ENCODE data around the gene PTOV1. TPM values are rescaled to one million over a fixed set of nuclear protein-coding genes. Genes with fewer than 3 reads are reported as not detected.

PTOV1 gene
- total and polyA plus RNA-seq, 4 donors: 38.0 to 52.3 (median 41.3) TPM

DNA sequence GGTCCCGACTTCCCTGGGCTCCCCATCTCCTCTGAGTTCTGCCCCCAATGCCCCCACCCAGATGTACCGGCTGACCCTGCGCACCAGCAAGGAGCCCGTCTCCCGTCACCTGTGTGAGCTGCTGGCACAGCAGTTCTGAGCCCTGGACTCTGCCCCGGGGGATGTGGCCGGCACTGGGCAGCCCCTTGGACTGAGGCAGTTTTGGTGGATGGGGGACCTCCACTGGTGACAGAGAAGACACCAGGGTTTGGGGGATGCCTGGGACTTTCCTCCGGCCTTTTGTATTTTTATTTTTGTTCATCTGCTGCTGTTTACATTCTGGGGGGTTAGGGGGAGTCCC, 44.4 kb upstream of the PTOV1 start:
- H3K36me3 ChIP-seq (ENCODE audit: control insufficient read depth in 4 of 4, insufficient read depth in 3 of 4, low read depth in 1 of 4, low read length in 3 of 4): peaks cover 10 to 39% (median 17%) of the 10 kb centered on the region in 4 donors
- peak; percentile 56 for DNase-seq (ENCODE audit: low spot score)
- TF ChIP-seq, protein P1, sequence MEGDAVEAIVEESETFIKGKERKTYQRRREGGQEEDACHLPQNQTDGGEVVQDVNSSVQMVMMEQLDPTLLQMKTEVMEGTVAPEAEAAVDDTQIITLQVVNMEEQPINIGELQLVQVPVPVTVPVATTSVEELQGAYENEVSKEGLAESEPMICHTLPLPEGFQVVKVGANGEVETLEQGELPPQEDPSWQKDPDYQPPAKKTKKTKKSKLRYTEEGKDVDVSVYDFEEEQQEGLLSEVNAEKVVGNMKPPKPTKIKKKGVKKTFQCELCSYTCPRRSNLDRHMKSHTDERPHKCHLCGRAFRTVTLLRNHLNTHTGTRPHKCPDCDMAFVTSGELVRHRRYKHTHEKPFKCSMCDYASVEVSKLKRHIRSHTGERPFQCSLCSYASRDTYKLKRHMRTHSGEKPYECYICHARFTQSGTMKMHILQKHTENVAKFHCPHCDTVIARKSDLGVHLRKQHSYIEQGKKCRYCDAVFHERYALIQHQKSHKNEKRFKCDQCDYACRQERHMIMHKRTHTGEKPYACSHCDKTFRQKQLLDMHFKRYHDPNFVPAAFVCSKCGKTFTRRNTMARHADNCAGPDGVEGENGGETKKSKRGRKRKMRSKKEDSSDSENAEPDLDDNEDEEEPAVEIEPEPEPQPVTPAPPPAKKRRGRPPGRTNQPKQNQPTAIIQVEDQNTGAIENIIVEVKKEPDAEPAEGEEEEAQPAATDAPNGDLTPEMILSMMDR (IDR thresholded peaks at IDR 0.05; ENCODE audit: low read depth, low read length, missing input control): no peak
- TF ChIP-seq JUND (IDR thresholded peaks at IDR 0.05) (no peak), RXRA (IDR thresholded peaks at IDR 0.05) (no peak), RAD21 (IDR thresholded peaks at IDR 0.05) (no peak), YY1 (IDR thresholded peaks at IDR 0.05) (no peak), NR2F2 (IDR thresholded peaks at IDR 0.05) (no peak), SP1 (IDR thresholded peaks at IDR 0.05) (no peak)
- TF ChIP-seq, protein P2, sequence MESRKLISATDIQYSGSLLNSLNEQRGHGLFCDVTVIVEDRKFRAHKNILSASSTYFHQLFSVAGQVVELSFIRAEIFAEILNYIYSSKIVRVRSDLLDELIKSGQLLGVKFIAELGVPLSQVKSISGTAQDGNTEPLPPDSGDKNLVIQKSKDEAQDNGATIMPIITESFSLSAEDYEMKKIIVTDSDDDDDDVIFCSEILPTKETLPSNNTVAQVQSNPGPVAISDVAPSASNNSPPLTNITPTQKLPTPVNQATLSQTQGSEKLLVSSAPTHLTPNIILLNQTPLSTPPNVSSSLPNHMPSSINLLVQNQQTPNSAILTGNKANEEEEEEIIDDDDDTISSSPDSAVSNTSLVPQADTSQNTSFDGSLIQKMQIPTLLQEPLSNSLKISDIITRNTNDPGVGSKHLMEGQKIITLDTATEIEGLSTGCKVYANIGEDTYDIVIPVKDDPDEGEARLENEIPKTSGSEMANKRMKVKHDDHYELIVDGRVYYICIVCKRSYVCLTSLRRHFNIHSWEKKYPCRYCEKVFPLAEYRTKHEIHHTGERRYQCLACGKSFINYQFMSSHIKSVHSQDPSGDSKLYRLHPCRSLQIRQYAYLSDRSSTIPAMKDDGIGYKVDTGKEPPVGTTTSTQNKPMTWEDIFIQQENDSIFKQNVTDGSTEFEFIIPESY (IDR thresholded peaks at IDR 0.05): no peak
- TF ChIP-seq, protein P3, sequence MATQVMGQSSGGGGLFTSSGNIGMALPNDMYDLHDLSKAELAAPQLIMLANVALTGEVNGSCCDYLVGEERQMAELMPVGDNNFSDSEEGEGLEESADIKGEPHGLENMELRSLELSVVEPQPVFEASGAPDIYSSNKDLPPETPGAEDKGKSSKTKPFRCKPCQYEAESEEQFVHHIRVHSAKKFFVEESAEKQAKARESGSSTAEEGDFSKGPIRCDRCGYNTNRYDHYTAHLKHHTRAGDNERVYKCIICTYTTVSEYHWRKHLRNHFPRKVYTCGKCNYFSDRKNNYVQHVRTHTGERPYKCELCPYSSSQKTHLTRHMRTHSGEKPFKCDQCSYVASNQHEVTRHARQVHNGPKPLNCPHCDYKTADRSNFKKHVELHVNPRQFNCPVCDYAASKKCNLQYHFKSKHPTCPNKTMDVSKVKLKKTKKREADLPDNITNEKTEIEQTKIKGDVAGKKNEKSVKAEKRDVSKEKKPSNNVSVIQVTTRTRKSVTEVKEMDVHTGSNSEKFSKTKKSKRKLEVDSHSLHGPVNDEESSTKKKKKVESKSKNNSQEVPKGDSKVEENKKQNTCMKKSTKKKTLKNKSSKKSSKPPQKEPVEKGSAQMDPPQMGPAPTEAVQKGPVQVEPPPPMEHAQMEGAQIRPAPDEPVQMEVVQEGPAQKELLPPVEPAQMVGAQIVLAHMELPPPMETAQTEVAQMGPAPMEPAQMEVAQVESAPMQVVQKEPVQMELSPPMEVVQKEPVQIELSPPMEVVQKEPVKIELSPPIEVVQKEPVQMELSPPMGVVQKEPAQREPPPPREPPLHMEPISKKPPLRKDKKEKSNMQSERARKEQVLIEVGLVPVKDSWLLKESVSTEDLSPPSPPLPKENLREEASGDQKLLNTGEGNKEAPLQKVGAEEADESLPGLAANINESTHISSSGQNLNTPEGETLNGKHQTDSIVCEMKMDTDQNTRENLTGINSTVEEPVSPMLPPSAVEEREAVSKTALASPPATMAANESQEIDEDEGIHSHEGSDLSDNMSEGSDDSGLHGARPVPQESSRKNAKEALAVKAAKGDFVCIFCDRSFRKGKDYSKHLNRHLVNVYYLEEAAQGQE (IDR thresholded peaks at IDR 0.05): no peak
- H3K9ac ChIP-seq (ENCODE audit: low read depth in 1 of 2, low read length in 2 of 2): no peak overlapping the region
- peaks cover 0 to 15% (median 9%) of the 10 kb centered on the region in 4 donors for H3K4me1 ChIP-seq (ENCODE audit: control insufficient read depth in 4 of 4, insufficient read depth in 4 of 4, low read length in 3 of 4)
- no peaks in the 10 kb centered on the region for H3K27me3 ChIP-seq (ENCODE audit: control insufficient read depth in 4 of 4, insufficient read depth in 4 of 4, low read length in 3 of 4)
- H3K27ac ChIP-seq (ENCODE audit: low read depth in 1 of 2, low read length in 2 of 2): no peak overlapping the region
- 55% methylated on average over 8 of the region's 8 CpGs for WGBS
- H3K4me3 ChIP-seq (ENCODE audit: low read depth in 1 of 3, low read length in 3 of 3): no peak overlapping the region
- no peaks in the 10 kb centered on the region for H3K9me3 ChIP-seq (ENCODE audit: control insufficient read depth in 4 of 4, low read length in 3 of 4)

DNA sequence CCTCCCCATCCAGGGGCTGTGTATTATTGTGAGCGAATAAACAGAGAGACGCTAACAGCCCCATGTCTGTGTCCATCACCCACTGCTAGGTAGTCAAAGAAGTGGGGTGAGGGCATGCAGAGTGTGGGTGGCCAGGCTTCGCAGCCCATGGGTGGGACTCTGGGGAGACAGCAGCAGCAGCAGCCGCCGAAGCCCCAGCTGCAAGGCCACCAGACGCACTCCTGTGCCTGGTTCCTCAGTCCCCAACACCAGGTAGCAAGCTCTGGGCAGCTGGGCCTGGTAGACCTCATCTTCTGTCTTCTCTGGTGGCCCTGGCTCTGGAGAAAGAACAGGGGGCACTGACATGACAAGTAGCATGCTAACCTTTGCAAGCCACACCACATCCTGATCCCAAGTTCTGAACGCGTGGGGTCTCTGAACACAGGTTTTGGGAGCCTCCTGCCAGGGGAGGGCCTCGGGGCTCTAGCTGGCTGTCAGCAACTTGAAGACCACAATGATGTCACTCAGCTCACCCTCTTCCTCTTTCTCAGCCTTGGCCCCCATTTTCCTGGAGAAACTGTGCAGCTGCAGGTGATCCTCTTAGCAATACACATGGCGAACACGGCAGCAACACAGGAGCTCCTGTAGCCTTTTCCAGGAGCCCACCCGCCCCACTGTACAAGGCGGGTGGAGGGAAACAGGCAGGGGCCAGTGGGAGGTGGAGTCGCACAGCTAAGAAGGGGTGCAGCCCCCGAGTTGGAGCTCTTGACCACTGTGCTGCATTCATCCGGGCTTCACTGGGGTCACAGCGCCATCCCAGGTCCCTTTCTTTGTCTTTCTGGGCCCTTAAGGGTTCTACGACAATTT, 43.7 kb upstream of the PTOV1 start:
- Histone ChIP-seq H3K9me3 (ENCODE audit: control insufficient read depth in 4 of 4, low read length in 3 of 4) (no peaks in the 10 kb centered on the region), H3K36me3 (ENCODE audit: control insufficient read depth in 4 of 4, insufficient read depth in 3 of 4, low read depth in 1 of 4, low read length in 3 of 4) (peaks cover 10 to 34% (median 14%) of the 10 kb centered on the region in 4 donors), H3K27ac (ENCODE audit: low read depth in 1 of 2, low read length in 2 of 2) (no peak overlapping the region), H3K27me3 (ENCODE audit: control insufficient read depth in 4 of 4, insufficient read depth in 4 of 4, low read length in 3 of 4) (no peaks in the 10 kb centered on the region), H3K4me3 (ENCODE audit: low read depth in 1 of 3, low read length in 3 of 3) (no peak overlapping the region), H3K9ac (ENCODE audit: low read depth in 1 of 2, low read length in 2 of 2) (no peak overlapping the region), H3K4me1 (ENCODE audit: control insufficient read depth in 4 of 4, insufficient read depth in 4 of 4, low read length in 3 of 4) (peaks cover 0 to 17% (median 9%) of the 10 kb centered on the region in 4 donors)
- 90% methylated on average over 18 of the region's 18 CpGs for WGBS
- no peak for DNase-seq (ENCODE audit: low spot score)
- TF ChIP-seq FOXA2 (IDR thresholded peaks at IDR 0.05) (no peak), TAF1 (conservative IDR thresholded peaks at IDR 0.05) (no peak)
- TF ChIP-seq, protein P4, sequence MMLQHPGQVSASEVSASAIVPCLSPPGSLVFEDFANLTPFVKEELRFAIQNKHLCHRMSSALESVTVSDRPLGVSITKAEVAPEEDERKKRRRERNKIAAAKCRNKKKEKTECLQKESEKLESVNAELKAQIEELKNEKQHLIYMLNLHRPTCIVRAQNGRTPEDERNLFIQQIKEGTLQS (IDR thresholded peaks at IDR 0.05): no peak
